Activated T-cell treated with anti-CD3 and anti-CD28 coated beads for 24 hours (primary cell): Measurements from ENCODE around the gene ZNF749.

Experiments used
- DNase-seq: peaks from one replicate; pipeline ENCODE4 v3.0.0-alpha.2; 2020; ENCODE audit warnings: low read depth

Gene ZNF749

DNA sequence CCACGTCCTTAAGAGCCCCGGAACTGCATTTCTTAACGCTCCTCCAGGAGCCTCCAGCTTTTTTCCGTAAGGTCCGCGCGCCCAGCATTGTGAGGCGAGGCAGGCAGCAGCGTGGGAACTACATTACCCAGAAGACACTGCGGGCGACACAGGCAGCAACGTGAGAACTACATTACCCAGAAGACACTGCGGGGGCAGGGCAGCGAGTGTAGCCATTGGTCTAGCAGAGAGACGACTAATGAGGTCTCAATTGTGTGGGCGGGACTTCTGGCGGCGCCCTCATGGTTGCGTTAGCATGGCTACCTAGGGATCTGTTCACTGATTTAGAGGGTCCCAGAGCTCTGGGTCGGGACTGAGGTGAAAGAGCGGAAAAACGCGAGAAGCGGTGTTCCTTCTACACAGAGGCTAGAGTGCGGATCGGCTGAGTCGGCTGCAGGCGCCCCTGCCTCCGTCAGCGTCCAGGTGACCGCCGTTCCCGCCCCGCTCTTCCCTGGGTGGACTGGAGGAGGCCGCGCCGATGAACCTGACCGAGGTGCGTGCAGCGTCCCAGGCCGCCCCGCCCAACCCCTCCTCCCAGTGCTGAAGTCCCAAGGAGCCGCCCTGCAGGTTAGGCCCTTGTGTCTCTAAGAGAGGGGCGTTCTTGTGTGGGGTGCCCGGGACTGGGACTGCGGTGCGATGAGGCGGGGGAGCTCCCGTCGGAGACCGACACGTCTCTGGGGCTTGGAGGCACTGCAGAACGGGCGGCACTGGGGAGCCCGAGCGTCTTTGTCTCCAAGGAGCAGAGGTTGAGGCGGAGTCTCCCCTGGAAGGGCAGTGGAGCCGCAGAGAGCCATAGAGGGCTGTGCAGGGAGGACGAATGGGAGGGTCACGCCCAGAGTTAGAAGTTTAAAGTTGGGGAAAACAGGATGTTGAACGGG lies at the start of gene ZNF749:
Gene ZNF749, plus strand, starts transcription at position 264 of the 917 bp plus-strand sequence. Its CDS starts 254 bp downstream, at position 518.
- peak; percentile 96 for DNase-seq

DNA sequence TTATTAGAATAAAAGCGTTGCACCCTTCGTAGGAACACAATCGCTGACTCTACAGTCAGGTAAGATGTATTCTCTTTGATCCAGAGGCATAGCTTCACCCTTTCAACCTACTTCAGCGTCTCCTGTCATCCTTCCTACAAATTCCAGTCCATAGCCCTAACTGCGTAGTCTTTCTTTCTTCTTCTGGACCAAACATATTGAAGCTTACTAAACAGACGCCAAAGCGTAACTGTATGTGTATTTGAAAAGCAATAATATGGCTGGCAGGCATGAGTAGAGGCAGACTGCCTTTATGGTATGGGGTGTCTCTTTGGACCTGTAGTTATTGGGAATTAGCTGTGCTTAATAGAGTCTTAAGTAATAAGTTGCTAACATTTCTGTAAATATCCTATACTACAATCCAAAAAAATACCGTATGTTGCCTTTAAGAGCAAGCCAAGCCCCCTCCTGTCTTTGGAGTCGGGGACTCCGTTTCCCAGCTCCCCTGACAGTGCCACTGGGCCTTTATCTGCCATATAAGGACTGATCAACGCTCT lies 45.9 kb upstream of the ZNF749 start:
- DNase-seq: no peak

DNA sequence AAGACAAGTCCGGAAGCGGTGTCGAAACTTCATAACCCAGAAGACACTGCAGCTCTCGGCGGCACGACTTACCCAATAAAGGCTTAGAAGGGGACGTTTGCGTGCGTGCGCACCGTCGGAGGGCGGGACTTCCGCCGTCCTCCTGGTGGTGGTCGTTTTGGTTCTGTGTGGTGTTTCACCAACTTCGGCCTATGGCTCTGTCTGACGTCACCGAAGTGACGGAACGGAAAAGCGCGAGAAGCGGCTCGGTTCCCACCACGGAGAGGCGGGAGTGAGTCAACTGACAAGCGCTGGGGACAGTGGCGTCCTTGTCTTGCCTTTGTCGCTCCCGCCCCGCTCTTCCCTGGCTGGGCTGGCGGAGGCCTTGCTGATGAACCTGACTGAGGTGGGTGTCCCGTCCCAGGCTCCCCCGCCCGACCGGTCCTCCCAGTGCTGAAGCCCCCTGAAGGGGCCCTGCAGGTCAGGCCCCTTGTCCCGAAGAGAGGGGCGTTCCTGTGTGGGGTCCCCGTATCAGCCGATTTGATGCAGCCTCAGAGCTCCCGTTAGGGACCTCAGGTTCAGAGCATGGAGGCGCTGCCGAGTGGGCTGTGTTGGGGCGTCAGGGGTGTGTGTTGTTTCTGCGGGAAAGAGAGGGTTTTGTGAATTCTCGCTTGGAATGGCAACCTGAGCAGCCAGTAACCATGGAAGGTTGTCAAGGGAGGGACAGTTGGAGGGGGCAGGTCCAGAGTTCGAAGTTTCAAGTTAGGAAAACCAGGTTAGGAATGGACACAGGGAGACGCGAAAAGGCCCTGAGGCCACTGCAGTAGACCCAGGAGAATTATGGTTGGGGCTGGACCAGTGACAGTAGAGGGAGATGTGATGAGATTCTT lies 45.2 kb upstream of the ZNF749 start, which contains the start of gene ZNF548:
Gene ZNF548, plus strand, starts transcription at position 125 of the 869 bp plus-strand sequence. Its CDS starts 246 bp downstream, at position 371.
- DNase-seq: peak; percentile 97

DNA sequence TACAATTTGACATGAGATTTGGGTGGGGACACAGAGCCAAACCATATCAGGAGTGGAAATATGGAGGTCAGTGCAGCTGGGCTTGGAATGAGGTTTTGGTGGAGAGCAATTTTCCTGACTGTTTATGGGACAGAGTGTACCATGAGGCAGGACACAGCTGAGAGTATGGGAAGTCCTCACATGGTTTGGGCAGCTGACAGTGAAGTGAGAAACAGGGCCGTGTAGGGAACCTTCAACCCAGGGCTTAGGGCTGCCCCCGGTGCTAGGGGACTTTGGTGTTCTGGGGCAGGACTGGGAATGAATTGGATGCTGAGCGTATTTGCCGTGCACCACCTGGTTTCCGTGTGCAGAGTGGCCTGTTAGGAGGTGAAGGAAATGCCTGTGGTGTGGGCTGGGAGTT lies 39.4 kb upstream of the ZNF749 start:
- DNase-seq: no peak

DNA sequence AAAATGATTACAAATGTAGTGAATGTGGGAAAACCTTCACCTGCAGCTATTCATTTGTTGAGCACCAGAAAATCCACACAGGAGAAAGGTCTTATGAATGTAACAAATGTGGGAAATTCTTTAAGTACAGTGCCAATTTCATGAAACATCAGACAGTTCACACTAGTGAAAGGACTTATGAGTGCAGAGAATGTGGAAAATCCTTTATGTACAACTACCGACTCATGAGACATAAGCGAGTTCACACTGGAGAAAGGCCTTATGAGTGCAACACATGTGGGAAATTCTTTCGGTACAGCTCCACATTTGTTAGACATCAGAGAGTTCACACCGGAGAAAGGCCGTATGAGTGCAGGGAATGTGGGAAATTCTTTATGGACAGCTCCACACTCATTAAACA lies 36.3 kb upstream of the ZNF749 start:
- DNase-seq: no peak

DNA sequence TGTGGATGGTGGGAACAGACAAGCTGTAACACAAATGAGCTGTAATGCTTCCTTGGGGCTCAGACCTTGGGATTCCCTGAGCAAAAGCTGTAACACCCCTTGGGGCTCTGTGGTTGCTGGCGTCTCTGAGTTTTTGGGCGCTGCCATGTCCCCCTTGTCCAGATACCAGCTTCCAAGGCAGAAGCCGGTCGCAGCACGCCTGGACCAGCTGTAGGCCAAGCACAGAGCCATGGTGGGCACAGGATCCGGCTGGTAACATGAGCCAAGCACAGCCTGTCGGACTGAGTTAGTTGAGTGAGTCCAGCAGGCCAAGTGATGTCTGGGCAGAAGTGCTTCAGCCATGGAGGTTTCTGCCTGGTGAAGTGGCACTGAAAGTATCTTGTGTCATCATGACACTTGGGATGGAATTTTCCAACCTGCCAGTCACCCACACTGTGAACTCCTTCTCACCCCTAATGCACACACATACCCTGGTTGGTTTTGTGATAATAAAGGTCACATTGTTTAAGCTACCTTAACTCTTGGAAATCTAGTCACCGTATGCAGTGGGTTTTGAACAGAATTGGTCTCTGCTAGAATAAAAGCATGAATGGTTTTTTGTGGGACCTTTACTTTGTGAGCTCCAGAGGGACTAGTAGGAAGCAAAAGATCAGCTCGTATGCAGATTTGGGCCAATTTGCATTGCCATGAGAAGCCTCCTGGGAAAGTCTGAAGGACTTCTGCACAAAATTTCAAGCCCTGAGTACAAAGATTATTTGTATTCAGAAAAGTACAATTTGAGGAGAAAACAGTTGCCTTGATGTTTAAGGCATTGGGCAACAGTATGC lies 31.2 kb upstream of the ZNF749 start:
- DNase-seq: no peak

DNA sequence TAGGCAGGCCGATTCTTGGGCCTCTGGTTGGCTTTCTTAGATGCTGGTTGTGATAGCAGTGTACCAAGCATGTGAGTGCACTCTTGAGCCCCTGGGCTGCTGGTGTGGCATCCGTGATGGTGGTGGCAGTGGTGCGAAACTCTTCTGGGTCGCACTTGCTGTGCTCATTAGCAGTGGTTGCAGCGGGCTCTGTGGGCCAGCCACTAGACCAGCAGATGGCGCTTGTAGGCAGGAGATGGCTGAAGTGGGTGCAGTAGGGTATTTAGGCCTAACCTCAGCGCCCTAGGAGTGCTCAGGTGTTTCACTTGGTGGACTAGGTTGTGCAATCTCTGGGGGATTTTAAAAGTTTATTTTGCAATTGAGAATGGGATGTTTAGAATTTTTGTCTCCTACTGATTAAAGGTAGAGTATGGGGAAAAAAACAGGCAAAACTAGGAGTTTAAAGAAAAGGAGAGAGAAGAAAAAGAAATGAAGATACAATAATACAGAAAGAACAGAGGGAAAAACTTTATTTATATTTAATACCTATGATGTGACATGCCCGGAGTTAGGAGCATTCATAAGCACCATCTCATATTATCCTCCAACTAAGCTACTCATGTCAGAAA lies 28.5 kb upstream of the ZNF749 start:
- peak; percentile 63 for DNase-seq

DNA sequence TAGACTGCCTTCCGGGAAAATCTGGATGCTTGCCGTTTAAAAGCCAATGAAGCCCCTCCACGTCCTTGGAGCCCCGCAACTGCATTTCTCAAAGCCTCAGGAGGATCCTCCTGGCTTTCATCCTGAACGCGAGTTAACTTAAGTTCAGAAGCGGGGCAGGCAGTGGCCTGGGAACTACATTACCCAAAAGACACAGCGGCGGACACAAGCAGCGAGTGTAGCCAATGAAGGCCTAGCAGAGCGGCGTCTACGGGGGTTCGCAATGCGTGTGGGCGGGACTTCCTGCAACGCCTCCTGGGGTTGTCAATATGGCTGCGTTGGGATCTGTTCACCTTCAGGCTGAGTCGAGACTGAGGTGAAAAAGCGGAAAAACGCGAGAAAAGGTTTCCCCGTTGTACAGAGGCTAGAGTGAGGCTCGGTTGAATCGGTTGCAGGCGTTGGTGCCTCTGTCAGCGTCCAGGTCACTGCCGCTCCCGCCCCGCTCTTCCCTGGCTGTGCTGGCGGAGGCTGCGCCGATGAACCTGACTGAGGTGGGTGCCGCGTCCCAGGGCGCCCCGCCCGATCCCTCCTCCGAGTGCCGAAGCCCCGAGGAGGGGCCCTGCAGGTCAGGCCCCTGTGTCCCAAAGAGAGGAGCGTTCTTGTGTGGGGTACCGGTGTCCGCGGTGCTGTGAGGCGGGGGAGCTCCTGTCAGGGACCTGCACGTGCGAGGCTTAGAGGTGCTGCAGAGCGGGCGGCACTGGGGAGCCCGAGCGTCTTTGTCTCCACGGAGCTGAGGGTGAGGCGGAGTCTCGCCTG lies 24.1 kb upstream of the ZNF749 start, which contains the start of gene ZNF17:
Gene ZNF17, plus strand, starts transcription at position 285 of the 795 bp plus-strand sequence. CDS start 2,455 bp downstream, outside the sequence.
- DNase-seq: peak; percentile 91

DNA sequence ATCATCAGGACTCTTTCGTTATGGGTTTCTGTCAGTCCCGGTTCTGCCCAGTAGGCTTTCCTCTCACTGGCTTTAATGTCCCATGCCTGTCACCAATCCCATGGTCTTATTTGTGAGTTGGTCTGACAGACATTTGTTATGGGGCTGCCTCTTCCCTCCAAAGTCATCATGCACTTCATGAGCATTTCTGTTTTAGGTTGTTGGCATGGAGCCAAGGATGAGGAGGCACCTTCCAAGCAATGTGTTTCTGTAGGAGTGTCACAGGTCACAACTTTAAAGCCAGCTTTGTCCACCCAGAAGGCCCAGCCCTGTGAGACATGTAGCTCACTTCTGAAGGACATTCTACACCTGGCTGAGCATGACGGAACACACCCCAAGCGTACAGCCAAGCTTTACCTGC lies 15.7 kb upstream of the ZNF749 start:
- DNase-seq: no peak

DNA sequence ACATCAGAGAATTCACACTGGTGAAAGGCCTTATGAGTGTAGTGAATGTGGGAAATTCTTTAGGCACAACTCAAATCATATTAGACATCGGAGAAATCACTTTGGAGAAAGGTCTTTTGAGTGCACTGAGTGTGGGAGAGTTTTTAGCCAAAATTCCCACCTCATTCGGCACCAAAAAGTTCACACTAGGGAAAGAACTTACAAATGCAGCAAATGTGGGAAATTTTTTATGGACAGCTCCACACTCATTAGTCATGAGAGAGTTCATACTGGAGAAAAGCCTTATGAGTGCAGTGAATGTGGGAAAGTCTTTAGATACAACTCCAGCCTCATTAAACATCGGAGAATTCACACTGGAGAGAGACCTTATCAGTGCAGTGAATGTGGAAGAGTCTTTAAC lies 14.1 kb upstream of the ZNF749 start:
- no peak for DNase-seq

DNA sequence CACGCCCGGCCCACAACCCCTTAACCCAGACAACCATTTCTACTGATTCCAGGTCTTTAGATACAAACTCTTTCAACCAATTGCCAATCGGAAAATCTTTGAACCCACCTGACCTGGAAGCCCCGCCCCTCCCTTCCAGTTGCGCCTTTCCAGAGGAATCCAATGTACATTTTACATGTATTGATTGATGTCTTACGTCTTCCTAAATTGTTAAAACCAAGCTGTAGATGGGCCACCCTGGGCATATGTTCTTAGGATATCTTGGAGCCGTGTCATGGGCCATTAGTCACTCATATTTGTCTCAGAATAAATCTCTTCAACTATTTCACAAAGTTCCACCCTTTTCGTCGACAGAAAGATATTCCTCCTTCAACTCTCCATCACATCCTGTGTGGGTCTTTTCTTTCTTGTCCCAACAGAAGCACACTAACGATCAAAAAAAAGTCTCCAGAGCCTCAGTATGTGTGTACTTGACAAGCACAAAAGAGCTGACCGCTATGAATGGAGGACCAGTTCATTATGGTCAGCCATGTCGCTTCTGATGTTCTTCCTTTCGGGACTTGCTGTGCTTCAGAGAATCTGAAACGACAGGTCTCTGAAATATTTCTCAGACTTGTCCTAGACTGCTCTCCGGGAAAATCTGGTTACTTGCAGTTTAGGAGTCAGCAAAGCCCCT lies 601 bp upstream of the ZNF749 start:
- no peak for DNase-seq

DNA sequence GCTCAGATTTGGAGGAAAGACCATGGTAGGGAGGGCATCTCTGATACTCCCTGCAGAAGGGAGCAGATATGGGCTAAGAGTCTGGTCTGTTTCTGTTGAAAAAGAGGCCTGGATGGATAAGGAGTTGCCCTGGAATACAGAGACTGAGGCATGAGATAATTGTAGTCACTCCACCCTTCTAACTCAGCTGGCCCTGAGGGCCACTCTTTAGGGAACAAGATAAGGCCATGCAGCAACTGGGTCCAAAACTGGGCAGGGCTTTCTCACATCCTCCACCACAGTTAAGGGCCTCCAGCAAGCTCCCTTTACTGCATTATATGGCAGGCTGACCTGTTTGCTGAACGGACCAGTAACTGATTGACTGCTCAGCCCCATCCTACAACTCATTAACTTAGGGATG lies 1.3 kb downstream of the ZNF749 start:
- DNase-seq: no peak

DNA sequence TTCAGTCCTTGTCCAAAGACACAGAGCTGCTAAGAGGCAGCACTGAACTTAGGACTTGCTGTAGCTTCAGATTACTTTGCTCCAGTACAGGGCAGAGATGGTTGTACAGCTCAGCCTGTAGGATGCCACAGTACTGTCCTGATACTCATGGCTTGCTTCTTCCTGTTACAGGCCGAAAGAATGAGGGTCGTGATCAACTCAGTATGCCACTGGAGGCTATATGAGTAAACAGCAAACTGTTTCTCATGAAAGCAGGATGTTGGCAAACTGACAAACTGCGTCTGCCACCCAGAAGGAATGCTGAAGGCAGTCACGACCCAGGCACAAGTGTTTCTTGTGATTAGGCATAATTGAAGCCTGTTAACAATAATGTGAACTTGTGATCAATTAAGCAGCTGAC lies 2.8 kb downstream of the ZNF749 start:
- DNase-seq: no peak

DNA sequence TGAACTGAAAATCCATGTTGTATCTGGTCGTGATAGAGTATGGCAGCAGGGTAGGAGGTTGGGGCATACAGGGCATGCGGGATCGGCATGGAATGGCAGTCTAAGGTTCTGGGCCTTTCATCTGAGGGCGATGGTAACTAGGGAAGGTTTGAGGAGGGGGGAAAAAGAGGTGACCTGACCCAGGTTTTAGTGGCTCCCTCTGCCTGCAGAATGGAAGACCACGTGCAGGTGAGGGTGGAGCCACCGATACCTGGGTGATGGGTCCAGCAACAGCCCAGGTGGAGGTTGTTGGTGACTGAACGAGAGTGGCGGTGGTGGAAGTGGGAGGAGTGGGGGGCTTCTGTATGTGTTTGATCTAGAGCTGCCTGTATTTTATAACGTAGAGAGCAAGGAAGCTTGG lies 3.8 kb downstream of the ZNF749 start:
- DNase-seq: no peak

DNA sequence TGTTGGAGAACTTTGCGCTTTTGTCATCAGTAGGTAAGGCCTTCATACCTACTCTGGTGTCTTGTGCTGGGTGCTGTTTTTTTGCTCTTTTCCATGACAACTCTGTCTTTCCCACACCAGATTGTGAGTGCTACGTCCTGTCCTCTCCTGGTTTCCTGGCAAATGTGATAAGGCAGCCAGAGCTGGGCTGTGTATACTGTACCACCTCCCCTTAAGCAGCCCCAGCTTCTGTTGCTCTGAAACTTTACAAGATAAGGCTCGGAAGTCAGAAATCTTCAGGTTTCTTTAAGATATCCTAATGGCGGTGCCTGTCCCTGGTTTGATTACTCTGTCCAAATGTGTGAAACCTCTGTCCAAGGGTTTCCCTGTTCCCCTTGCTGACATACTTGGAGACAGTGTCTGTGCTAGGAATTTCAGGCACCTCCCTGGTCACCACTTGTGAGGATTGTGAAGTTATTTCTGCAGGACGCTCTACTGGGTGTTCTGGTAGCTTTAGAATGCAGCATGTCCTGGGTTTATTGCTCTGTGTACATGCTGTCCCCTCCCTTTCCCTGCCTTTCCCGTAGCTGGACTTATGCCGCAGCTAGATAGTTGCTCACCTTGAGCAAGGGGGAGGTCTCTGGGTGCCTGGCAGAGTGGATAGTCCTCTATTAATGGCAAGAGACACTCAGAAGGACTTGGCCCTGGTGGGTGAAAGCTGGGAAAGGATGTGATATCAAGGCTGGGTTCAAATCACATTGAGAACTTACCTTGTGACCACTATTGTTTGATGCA lies 7.0 kb downstream of the ZNF749 start:
- no peak for DNase-seq

DNA sequence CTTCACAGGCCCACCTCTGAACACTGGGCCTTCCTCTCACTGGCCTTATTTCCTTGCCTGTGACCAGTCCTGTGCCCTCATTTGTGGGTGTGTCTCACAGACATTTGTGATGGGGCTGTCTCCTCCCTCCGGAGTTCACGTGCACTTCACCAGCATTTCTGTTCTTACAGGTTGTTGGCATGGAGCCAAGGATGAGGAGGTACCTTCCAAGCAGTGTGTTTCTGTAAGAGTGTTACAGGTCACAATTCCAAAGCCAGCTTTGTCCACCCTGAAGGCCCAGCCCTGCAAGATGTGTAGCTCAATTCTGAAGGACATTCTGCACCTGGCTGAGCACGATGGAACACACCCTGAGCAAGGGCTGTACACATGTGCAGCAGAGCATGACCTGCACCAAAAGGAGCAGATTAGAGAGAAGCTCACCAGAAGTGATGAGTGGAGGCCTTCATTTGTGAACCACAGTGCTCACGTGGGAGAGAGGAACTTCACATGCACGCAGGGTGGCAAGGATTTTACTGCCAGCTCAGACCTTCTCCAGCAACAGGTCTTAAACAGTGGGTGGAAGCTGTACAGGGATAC lies 8.1 kb downstream of the ZNF749 start:
- no peak for DNase-seq

DNA sequence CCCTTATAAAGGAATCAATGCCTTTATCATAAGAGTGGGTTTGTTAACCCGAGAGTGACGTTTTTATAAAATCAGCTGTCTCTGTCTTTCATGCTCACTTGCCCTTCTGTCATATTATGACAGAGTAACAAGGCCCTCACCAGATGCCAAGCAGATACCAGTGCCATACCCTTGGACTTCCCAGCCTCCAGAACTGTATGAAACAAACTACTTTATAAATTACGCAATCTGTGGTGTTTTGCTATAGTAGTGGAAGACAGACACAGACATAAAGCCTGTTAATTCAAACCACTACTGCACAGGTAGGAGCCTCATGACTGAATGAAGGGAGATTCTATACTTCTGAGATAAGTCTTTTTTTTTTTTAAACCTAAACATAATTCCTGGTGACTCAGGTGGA lies 17.2 kb downstream of the ZNF749 start:
- no peak for DNase-seq

DNA sequence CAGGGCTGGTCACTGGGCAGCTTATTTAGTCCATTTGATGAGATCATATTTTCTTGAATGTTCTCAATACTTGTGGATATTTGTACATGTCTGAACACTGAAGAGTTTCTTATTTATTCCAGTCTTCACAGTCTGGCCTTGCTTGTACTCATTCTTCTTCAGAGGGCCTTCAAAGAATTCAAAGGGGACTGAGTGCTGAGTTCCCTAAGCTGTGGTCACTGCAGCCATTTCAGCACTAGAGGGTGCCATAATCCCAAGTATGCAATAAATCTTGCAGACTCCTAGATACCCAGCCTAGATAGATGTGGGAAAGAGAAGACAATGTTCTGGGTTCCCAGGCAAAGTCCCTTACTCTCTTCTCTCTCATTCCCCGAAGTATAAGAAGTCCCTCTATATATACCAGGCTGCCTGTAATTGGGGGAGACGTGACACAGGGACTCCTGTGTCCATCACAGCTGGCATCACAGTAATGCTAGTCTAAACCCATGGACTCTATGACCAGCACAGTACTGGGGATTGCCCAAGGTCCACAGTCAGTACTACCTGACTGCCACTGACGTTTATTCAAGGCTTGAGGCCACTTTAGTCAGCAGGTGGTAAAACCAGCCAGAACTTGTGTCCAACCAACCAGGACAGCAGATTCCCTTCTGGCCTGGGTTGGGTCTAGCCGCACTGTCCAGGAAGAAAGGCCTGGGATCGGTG lies 30.7 kb downstream of the ZNF749 start:
- no peak for DNase-seq
